PC-9 (cell line): ENCODE measurements around the gene C2CD4C. TPM values are rescaled to one million over a fixed set of nuclear protein-coding genes. Genes with fewer than 3 reads are reported as not detected.

ENCODE experiments used
- BruUV-seq: library from RNA; stranded (reverse); fragments of 400-500 nt; replicated peaks from 2 replicates; lab custom pipeline; 2021; lab: Mats Ljungman, UMichigan
- CTCF ChIA-PET: fragments of 300-600 bp; sonication (Branson Sonifier 250); formaldehyde crosslinking; loops from one replicate; lab custom pipeline; 2022; ENCODE audit warnings: antibody characterized with exemption; lab: Charles Lee
- POLR2A ChIA-PET: fragments of 300-600 bp; sonication (Branson Sonifier 250); formaldehyde crosslinking; loops from one replicate; lab custom pipeline; 2022; ENCODE audit warnings: antibody characterized with exemption; ENCODE audit not compliant: unreplicated experiment; lab: Charles Lee
- DNase-seq, 2 experiments: peaks; one replicate each; pipeline versions ENCODE4 v3.0.0 to v3.0.0-alpha.2; 2015 to 2022; ENCODE audit warnings: mixed read lengths in 1 of 2
- H2AFZ ChIP-seq: fragments of 200-600 bp; sonication (generic); 2 replicates; pipeline ENCODE4 v1.8.1; 2017; ENCODE audit warnings: antibody characterized with exemption
- H3F3A ChIP-seq: fragments of 200-600 bp; sonication (generic); 2 replicates; pipeline ENCODE4 v1.8.1; 2017; ENCODE audit warnings: antibody characterized with exemption, mild to moderate bottlenecking, low read depth; ENCODE audit not compliant: insufficient read depth
- H3K27ac ChIP-seq: fragments of 200-600 bp; sonication (generic); 2 replicates; pipeline ENCODE4 v1.6.1; 2016; ENCODE audit warnings: mixed run types
- H3K27me3 ChIP-seq: fragments of 200-600 bp; sonication (generic); 2 replicates; pipeline ENCODE4 v1.6.1; 2016; ENCODE audit warnings: low read depth, mixed run types; ENCODE audit not compliant: insufficient read depth
- H3K36me3 ChIP-seq: fragments of 200-600 bp; sonication (generic); 2 replicates; pipeline ENCODE4 v1.6.1; 2016; ENCODE audit warnings: low read depth, mixed run types
- H3K4me1 ChIP-seq: fragments of 200-600 bp; sonication (generic); replicated peaks from 2 replicates; pipeline ENCODE4 v1.6.1; 2016; ENCODE audit warnings: mixed run types; ENCODE audit not compliant: insufficient read depth
- H3K4me2 ChIP-seq: fragments of 200-600 bp; sonication (generic); 2 replicates; pipeline ENCODE4 v1.6.1; 2017; ENCODE audit warnings: mixed run types
- H3K4me3 ChIP-seq: fragments of 200-600 bp; sonication (generic); 2 replicates; pipeline ENCODE4 v1.6.1; 2016; ENCODE audit warnings: mixed run types
- H3K79me2 ChIP-seq: fragments of 200-600 bp; sonication (generic); 2 replicates; pipeline ENCODE4 v1.6.1; 2017; ENCODE audit warnings: low read depth, mixed run types
- H3K9me2 ChIP-seq: fragments of 200-600 bp; sonication (generic); 2 replicates; pipeline ENCODE4 v1.8.1; 2017; ENCODE audit warnings: mild to moderate bottlenecking; ENCODE audit not compliant: insufficient read depth
- H3K9me3 ChIP-seq: fragments of 200-600 bp; sonication (generic); 2 replicates; pipeline ENCODE4 v1.8.1; 2016; ENCODE audit warnings: low read depth; ENCODE audit not compliant: insufficient read depth
- H4K20me1 ChIP-seq: fragments of 200-600 bp; sonication (generic); 2 replicates; pipeline ENCODE4 v1.8.1; 2017; ENCODE audit not compliant: insufficient read depth
- EZH2 ChIP-seq: fragments of 200-600 bp; sonication (generic); IDR thresholded peaks from 2 replicates; pipeline ENCODE4 v1.8.0; 2017; ENCODE audit warnings: antibody characterized with exemption, low read depth
- intact Hi-C: fragments of 100-400 bp; cut with micrococcal nuclease; formaldehyde crosslinking; loops from one replicate; pipeline ENCODE4 v1.10.0; 2022; ENCODE audit not compliant: unreplicated experiment
- total RNA-seq: library from RNA; stranded (reverse); gene quantifications from 2 replicates; pipeline ENCODE4 v1.2.3, GENCODE V29; 2021
- TF ChIP-seq, protein P1 (sequence below): fragments of 200-600 bp; sonication (generic); conservative IDR thresholded peaks from 2 replicates; pipeline ENCODE4 v1.6.1; 2017; ENCODE audit warnings: mixed run types, antibody characterized with exemption, mild to moderate bottlenecking, moderate library complexity

C2CD4C gene
- total RNA-seq, 1 experiment from 2014 or later, result 1.2 TPM

GRCh38 chr19:391726-392374 lies 17.1 kb downstream of the C2CD4C start:
- H3K9me3 ChIP-seq, result no peaks in the 10 kb centered on the region
- no peak for TF ChIP-seq EZH2
- TF ChIP-seq, protein P1, sequence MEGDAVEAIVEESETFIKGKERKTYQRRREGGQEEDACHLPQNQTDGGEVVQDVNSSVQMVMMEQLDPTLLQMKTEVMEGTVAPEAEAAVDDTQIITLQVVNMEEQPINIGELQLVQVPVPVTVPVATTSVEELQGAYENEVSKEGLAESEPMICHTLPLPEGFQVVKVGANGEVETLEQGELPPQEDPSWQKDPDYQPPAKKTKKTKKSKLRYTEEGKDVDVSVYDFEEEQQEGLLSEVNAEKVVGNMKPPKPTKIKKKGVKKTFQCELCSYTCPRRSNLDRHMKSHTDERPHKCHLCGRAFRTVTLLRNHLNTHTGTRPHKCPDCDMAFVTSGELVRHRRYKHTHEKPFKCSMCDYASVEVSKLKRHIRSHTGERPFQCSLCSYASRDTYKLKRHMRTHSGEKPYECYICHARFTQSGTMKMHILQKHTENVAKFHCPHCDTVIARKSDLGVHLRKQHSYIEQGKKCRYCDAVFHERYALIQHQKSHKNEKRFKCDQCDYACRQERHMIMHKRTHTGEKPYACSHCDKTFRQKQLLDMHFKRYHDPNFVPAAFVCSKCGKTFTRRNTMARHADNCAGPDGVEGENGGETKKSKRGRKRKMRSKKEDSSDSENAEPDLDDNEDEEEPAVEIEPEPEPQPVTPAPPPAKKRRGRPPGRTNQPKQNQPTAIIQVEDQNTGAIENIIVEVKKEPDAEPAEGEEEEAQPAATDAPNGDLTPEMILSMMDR, result no peak
- no peaks in the 10 kb centered on the region for H4K20me1 ChIP-seq
- POLR2A ChIA-PET, result no interaction called here
- H3K4me2 ChIP-seq, result no peak overlapping the region
- H3F3A ChIP-seq, result peaks cover 5% of the 10 kb centered on the region; the same call in 1 of the 2 replicates
- no peaks in the 10 kb centered on the region for H3K79me2 ChIP-seq
- BruUV-seq, result no TSS peak
- no peak overlapping the region for H3K27ac ChIP-seq
- H3K36me3 ChIP-seq, result no peaks in the 10 kb centered on the region
- CTCF ChIA-PET, result interaction anchor here (0.5 kb wide), 1 partner anchor 124 kb away, joined by 3 read pairs; no protein-coding TSS in a partner anchor
- DNase-seq, result no peak
- peaks cover 30% of the 10 kb centered on the region for H3K27me3 ChIP-seq
- H2AFZ ChIP-seq, result no peak overlapping the region
- no peaks in the 10 kb centered on the region for H3K4me1 ChIP-seq
- no peak overlapping the region for H3K4me3 ChIP-seq
- H3K9me2 ChIP-seq, result no peaks in the 10 kb centered on the region
- intact Hi-C loops, result no loop called here

- ChIA-PET CTCF (no interaction called here), POLR2A (no interaction called here)
- H3K9me3 ChIP-seq, result no peaks in the 10 kb centered on the region
- H3K27me3 ChIP-seq, result peaks cover 28% of the 10 kb centered on the region
- TF ChIP-seq EZH2, result no peak
- TF ChIP-seq, protein P1, result no peak
- H3K4me2 ChIP-seq, result no peak overlapping the region
- no peaks in the 10 kb centered on the region for H3K9me2 ChIP-seq
- no peaks in the 10 kb centered on the region for H3K36me3 ChIP-seq
- no peaks in the 10 kb centered on the region for H3K79me2 ChIP-seq
- DNase-seq, result no peak
- no TSS peak for BruUV-seq
- H3K4me1 ChIP-seq, result no peaks in the 10 kb centered on the region
- H3K27ac ChIP-seq, result no peak overlapping the region
- no peak overlapping the region for H2AFZ ChIP-seq
- H3F3A ChIP-seq, result peaks cover 5% of the 10 kb centered on the region; the same call in 1 of the 2 replicates
- no peak overlapping the region for H3K4me3 ChIP-seq
- no peaks in the 10 kb centered on the region for H4K20me1 ChIP-seq
- intact Hi-C loops, result no loop called here
Measured at GRCh38 chr19:391207-391557, 17.8 kb downstream of the C2CD4C start.

- Histone ChIP-seq H3K27ac (no peak overlapping the region), H3K79me2 (no peaks in the 10 kb centered on the region), H3K9me2 (no peaks in the 10 kb centered on the region), H3K4me2 (no peak overlapping the region), H3K4me3 (no peak overlapping the region), H3F3A (peaks cover 5% of the 10 kb centered on the region; the same call in 1 of the 2 replicates), H2AFZ (no peak overlapping the region), H3K27me3 (peaks cover 28% of the 10 kb centered on the region), H4K20me1 (no peaks in the 10 kb centered on the region), H3K9me3 (no peaks in the 10 kb centered on the region), H3K4me1 (no peaks in the 10 kb centered on the region), H3K36me3 (no peaks in the 10 kb centered on the region)
- CTCF ChIA-PET, result no interaction called here
- no peak for DNase-seq
- POLR2A ChIA-PET, result no interaction called here
- BruUV-seq, result no TSS peak
- TF ChIP-seq EZH2, result no peak
- TF ChIP-seq, protein P1, result no peak
- intact Hi-C loops, result no loop called here
Measured at GRCh38 chr19:390386-391206, 18.4 kb downstream of the C2CD4C start.
